GM23338 (cell line): ENCODE measurements around the gene NID1. TPM values are rescaled to one million over a fixed set of nuclear protein-coding genes. Genes with fewer than 3 reads are reported as not detected.

Source experiments
- ATAC-seq: fragments of 200-7000 bp; cut with Tn5 transposase; 3 replicates; pipeline ENCODE4 v1.9.1; 2020
- DNase-seq: peaks from one replicate; pipeline ENCODE4 v3.0.0-alpha.2; 2015; ENCODE audit warnings: low spot score
- H2AFZ ChIP-seq: fragments of 200-600 bp; sonication (generic); 2 replicates; pipeline ENCODE4 v1.8.0; 2016; ENCODE audit warnings: antibody characterized with exemption, mild to moderate bottlenecking, moderate library complexity
- H3F3A ChIP-seq: fragments of 200-600 bp; sonication (generic); replicated peaks from 2 replicates; pipeline ENCODE4 v1.8.0; 2017; ENCODE audit warnings: antibody characterized with exemption, mixed run types, low read depth
- H3K27ac ChIP-seq: fragments of 200-600 bp; sonication (generic); 2 replicates; pipeline ENCODE4 v1.6.1; 2016; ENCODE audit warnings: low read depth
- H3K27me3 ChIP-seq: fragments of 200-600 bp; sonication (generic); 2 replicates; pipeline ENCODE4 v1.8.0; 2016; ENCODE audit warnings: mild to moderate bottlenecking, mixed run types, moderate library complexity; ENCODE audit not compliant: insufficient read depth
- H3K36me3 ChIP-seq: fragments of 200-600 bp; sonication (generic); 2 replicates; pipeline ENCODE4 v1.8.0; 2016; ENCODE audit warnings: mild to moderate bottlenecking; ENCODE audit not compliant: insufficient read depth
- H3K4me1 ChIP-seq: fragments of 200-600 bp; sonication (generic); 2 replicates; pipeline ENCODE4 v1.8.0; 2016; ENCODE audit warnings: mild to moderate bottlenecking, moderate library complexity; ENCODE audit not compliant: insufficient read depth
- H3K4me2 ChIP-seq: fragments of 200-600 bp; sonication (generic); 2 replicates; pipeline ENCODE4 v1.7.1; 2017; ENCODE audit warnings: mixed run types
- H3K4me3 ChIP-seq: fragments of 200-600 bp; sonication (generic); 2 replicates; pipeline ENCODE4 v1.6.1; 2016; ENCODE audit warnings: mixed run types
- H3K79me2 ChIP-seq: fragments of 200-600 bp; sonication (generic); replicated peaks from 2 replicates; pipeline ENCODE4 v1.8.0; 2017; ENCODE audit warnings: mild to moderate bottlenecking; ENCODE audit not compliant: insufficient read depth
- H3K9me2 ChIP-seq: fragments of 200-600 bp; sonication (generic); 2 replicates; pipeline ENCODE4 v1.8.0; 2017; ENCODE audit not compliant: insufficient read depth
- H4K20me1 ChIP-seq: fragments of 200-600 bp; sonication (generic); replicated peaks from 2 replicates; pipeline ENCODE4 v1.8.0; 2017; ENCODE audit warnings: mild to moderate bottlenecking; ENCODE audit not compliant: insufficient read depth
- H3K27ac Mint-ChIP-seq: 2 replicates; pipeline ENCODE4 v1.8.0; 2020; ENCODE audit warnings: inconsistent platforms, mild to moderate bottlenecking, moderate library complexity, mixed read lengths
- H3K27me3 Mint-ChIP-seq: 3 replicates; pipeline ENCODE4 v1.8.0; 2022; ENCODE audit warnings: low read depth, mild to moderate bottlenecking, moderate library complexity, mixed read lengths, inconsistent platforms; ENCODE audit not compliant: insufficient read depth, poor library complexity
- H3K36me3 Mint-ChIP-seq: 3 replicates; pipeline ENCODE4 v1.8.0; 2021; ENCODE audit warnings: low read depth, mild to moderate bottlenecking, inconsistent platforms, moderate library complexity, mixed read lengths
- H3K4me1 Mint-ChIP-seq: 3 replicates; pipeline ENCODE4 v1.8.0; 2020; ENCODE audit warnings: mild to moderate bottlenecking, inconsistent platforms, mixed read lengths
- H3K4me3 Mint-ChIP-seq: 3 replicates; pipeline ENCODE4 v1.8.0; 2021; ENCODE audit warnings: moderate library complexity, mild to moderate bottlenecking, inconsistent platforms, mixed read lengths
- H3K9me3 Mint-ChIP-seq: 3 replicates; pipeline ENCODE4 v1.8.0; 2020; ENCODE audit warnings: moderate library complexity, mild to moderate bottlenecking, inconsistent platforms, mixed read lengths
- CREB1 ChIP-seq: fragments of 250-450 bp; sonication (Bioruptor Pico); IDR thresholded peaks from 2 replicates; pipeline ENCODE4 v1.5.0; 2020; ENCODE audit warnings: low read depth, mild to moderate bottlenecking, moderate library complexity
- CTCF ChIP-seq, 2 experiments: fragments of 200-600 bp in 1 of 2; sonication (generic) in 1 of 2; conservative IDR thresholded peaks; 2 replicates each; pipeline versions ENCODE4 v1.5.1 to v1.6.1; 2016 to 2017; ENCODE audit warnings: antibody characterized with exemption in 2 of 2, low read depth in 2 of 2, mild to moderate bottlenecking in 2 of 2, moderate library complexity in 1 of 2
- ETS1 ChIP-seq: IDR thresholded peaks from 2 replicates; pipeline ENCODE4 v1.6.1; 2016; ENCODE audit warnings: antibody characterized with exemption
- JUNB ChIP-seq: IDR thresholded peaks from one replicate; pipeline ENCODE4 v1.6.1; 2016; ENCODE audit warnings: antibody characterized with exemption; ENCODE audit not compliant: unreplicated experiment
- NANOG ChIP-seq: IDR thresholded peaks from 2 replicates; pipeline ENCODE4 v1.6.1; 2016; ENCODE audit warnings: antibody characterized with exemption, borderline replicate concordance
- POLR2AphosphoS5 ChIP-seq: IDR thresholded peaks from 2 replicates; pipeline ENCODE4 v1.6.1; 2016; ENCODE audit warnings: antibody characterized with exemption, low read depth
- REST ChIP-seq: IDR thresholded peaks from one replicate; pipeline ENCODE4 v1.6.1; 2018; ENCODE audit warnings: antibody characterized with exemption; ENCODE audit not compliant: unreplicated experiment
- STAT1 ChIP-seq: IDR thresholded peaks from one replicate; pipeline ENCODE4 v1.6.1; 2016; ENCODE audit warnings: antibody characterized with exemption; ENCODE audit not compliant: unreplicated experiment
- ZNF114 ChIP-seq: fragments of 250-450 bp; sonication (Bioruptor Pico); IDR thresholded peaks from 2 replicates; pipeline ENCODE4 v1.5.0; 2020; ENCODE audit warnings: mild to moderate bottlenecking, moderate library complexity
- ZNF462 ChIP-seq: fragments of 250-450 bp; sonication (Bioruptor Pico); IDR thresholded peaks from 2 replicates; pipeline ENCODE4 v1.5.0; 2020; ENCODE audit warnings: mild to moderate bottlenecking, moderate library complexity
- polyA plus RNA-seq: library from polyadenylated mRNA; unstranded; fragments of >200 nt; fragmentation: Nextera tagmentation; extraction: Ambion mirVana; gene quantifications from 2 replicates; pipeline ENCODE4 v1.2.1, GENCODE V29; 2016
- total RNA-seq: library from RNA; depleted of rRNA; stranded (reverse); fragments of >200 nt; shearing (Covaris generic); gene quantifications from 2 replicates; pipeline ENCODE4 v1.2.3, GENCODE V29; 2014

Gene NID1
- total and polyA plus RNA-seq, 2 experiments from 2014 or later: 7.1 to 32.5 TPM

GRCh38 chr1:235939480-235939775 lies 125.5 kb downstream of the NID1 start (continued):
- TF ChIP-seq ZNF462: no peak
- TF ChIP-seq JUNB: no peak
- no peak for TF ChIP-seq CTCF (conservative IDR thresholded peaks at IDR 0.05; ENCODE audit: low read depth in 2 of 2)
- no peak for TF ChIP-seq NANOG
- TF ChIP-seq POLR2AphosphoS5: no peak
- no peak for TF ChIP-seq ETS1

- no peaks in the 10 kb centered on the region for H3K9me3 Mint-ChIP-seq
- H3K36me3 ChIP-seq: no peaks in the 10 kb centered on the region
- no peak for ATAC-seq
- TF ChIP-seq CREB1 (no peak), POLR2AphosphoS5 (no peak), ETS1 (no peak), REST (no peak), ZNF114 (CRISPR knock-in tag) (no peak), STAT1 (no peak)
Observed at GRCh38 chr1:235938709-235939479, 126.0 kb downstream of the NID1 start.

More at GRCh38 chr1:235938709-235939479, 126.0 kb downstream of the NID1 start:
- no peaks in the 10 kb centered on the region for H3F3A ChIP-seq
- H3K27me3 ChIP-seq: no peaks in the 10 kb centered on the region
- H3K79me2 ChIP-seq: no peaks in the 10 kb centered on the region
- H3K4me2 ChIP-seq: no peak overlapping the region
- H3K27me3 Mint-ChIP-seq: peaks cover 7% of the 10 kb centered on the region
- no peaks in the 10 kb centered on the region for H3K4me1 ChIP-seq
- peaks cover 3% of the 10 kb centered on the region; the same call in 2 of the 3 replicates for H3K4me1 Mint-ChIP-seq
- H2AFZ ChIP-seq: no peak overlapping the region
- no peak for DNase-seq
- no peak overlapping the region for H3K27ac ChIP-seq
- no peak overlapping the region for H3K27ac Mint-ChIP-seq
- no peaks in the 10 kb centered on the region for H3K36me3 Mint-ChIP-seq
- no peak overlapping the region for H3K4me3 Mint-ChIP-seq
- no peaks in the 10 kb centered on the region for H3K9me2 ChIP-seq
- H4K20me1 ChIP-seq: no peaks in the 10 kb centered on the region
- no peak overlapping the region for H3K4me3 ChIP-seq
